B cell (primary cell): Measurements from ENCODE around the gene IER2. TPM values are rescaled to one million over a fixed set of nuclear protein-coding genes. Genes with fewer than 3 reads are reported as not detected.
A peak's percentile ranks its signal among the peaks of the same experiment; 100 is the strongest.
"Not testable (repeated sequence)": the region's sequence is repeated elsewhere in the genome, so short reads cannot be mapped to it uniquely, and the experiment has no call there.

Experiments used
- ATAC-seq: fragments of 200-7000 bp; cut with Tn5 transposase; one replicate; pipeline ENCODE4 v1.10.0; 2021; ENCODE audit warnings: low read depth, mild to moderate bottlenecking, moderate number of reproducible peaks, moderate library complexity
- CTCF ChIA-PET: fragments of 350-600 bp; sonication (Branson Sonifier 250); formaldehyde crosslinking; loops from one replicate; lab custom pipeline; 2021; ENCODE audit warnings: antibody characterized with exemption, inconsistent platforms; lab: Charles Lee
- POLR2A ChIA-PET: fragments of 350-600 bp; sonication (Branson Sonifier 250); formaldehyde crosslinking; loops from one replicate; lab custom pipeline; 2021; ENCODE audit warnings: antibody characterized with exemption; lab: Charles Lee
- DNase-seq: peaks from one replicate; pipeline ENCODE4 v3.0.0; 2013
- H2AFZ ChIP-seq: 2 replicates; pipeline ENCODE4 v1.6.1; 2012; ENCODE audit warnings: mild to moderate bottlenecking, low read depth, low read length; ENCODE audit not compliant: insufficient read depth, poor library complexity, severe bottlenecking
- H3K27ac ChIP-seq, 2 donors: 1 replicate in 1 of 2; 2 replicates in 1 of 2; pipeline ENCODE4 v1.5.1; 2012 to 2013; ENCODE audit warnings: low read length in 2 of 2, mild to moderate bottlenecking in 2 of 2, moderate library complexity in 1 of 2
- H3K27me3 ChIP-seq, 4 experiments: fragments of 200-600 bp in 1 of 4; sonication (generic) in 1 of 4; replicated peaks in 1 of 4; 1 replicate in 2 of 4; 2 replicates in 2 of 4; pipeline versions ENCODE4 v1.6.1 to v1.7.0; 2013 to 2016; ENCODE audit warnings: low read length in 3 of 4, mild to moderate bottlenecking in 2 of 4, mixed read lengths in 1 of 4, moderate library complexity in 1 of 4; ENCODE audit not compliant: insufficient read depth in 4 of 4, control insufficient read depth in 3 of 4; ENCODE audit errors: control extremely low read depth in 1 of 4
- H3K36me3 ChIP-seq, 2 experiments: replicated peaks in 1 of 2; 1 replicate in 1 of 2; 2 replicates in 1 of 2; pipeline versions ENCODE4 v1.6.1 to v1.7.1; 2013; ENCODE audit warnings: low read length in 1 of 2; ENCODE audit not compliant: insufficient read depth in 2 of 2, control insufficient read depth in 1 of 2; ENCODE audit errors: control extremely low read depth in 1 of 2, extremely low read depth in 1 of 2
- H3K4me1 ChIP-seq, 2 donors: fragments of 200-600 bp in 1 of 2; sonication (generic) in 1 of 2; 1 replicate in 1 of 2; 2 replicates in 1 of 2; pipeline versions ENCODE4 v1.5.1 to v1.6.1; 2013 to 2017; ENCODE audit warnings: low read length in 2 of 2; ENCODE audit not compliant: control insufficient read depth in 2 of 2, insufficient read depth in 2 of 2
- H3K4me2 ChIP-seq: replicated peaks from 2 replicates; pipeline ENCODE3; 2012; ENCODE audit warnings: mild to moderate bottlenecking, low read depth, low read length; ENCODE audit not compliant: poor library complexity, severe bottlenecking
- H3K4me3 ChIP-seq, 5 experiments: fragments of 200-600 bp in 1 of 5; sonication (generic) in 1 of 5; 1 replicate in 3 of 5; 2 replicates in 2 of 5; pipeline versions ENCODE4 v1.5.1 to v1.7.0; 2011 to 2016; ENCODE audit warnings: low read length in 4 of 5, mild to moderate bottlenecking in 4 of 5, low read depth in 2 of 5, control low read depth in 1 of 5, moderate library complexity in 1 of 5; ENCODE audit not compliant: insufficient read depth in 1 of 5; ENCODE audit errors: control extremely low read depth in 1 of 5, extremely low read depth in 1 of 5
- H3K79me2 ChIP-seq: fragments of 200-600 bp; sonication (generic); one replicate; pipeline ENCODE4 v1.6.0; 2016; ENCODE audit warnings: low read length; ENCODE audit not compliant: control insufficient read depth, insufficient read depth
- H3K9ac ChIP-seq: fragments of 200-600 bp; sonication (generic); 2 replicates; pipeline ENCODE4 v1.6.1; 2017; ENCODE audit warnings: mild to moderate bottlenecking, low read length, moderate library complexity
- H3K9me3 ChIP-seq, 3 donors: one replicate each; pipeline versions ENCODE4 v1.6.1 to v1.7.1; 2013; ENCODE audit warnings: low read length in 2 of 3; ENCODE audit not compliant: control insufficient read depth in 2 of 3, insufficient read depth in 1 of 3; ENCODE audit errors: control extremely low read depth in 1 of 3
- H4K20me1 ChIP-seq: 2 replicates; pipeline ENCODE4 v1.6.0; 2012; ENCODE audit warnings: mild to moderate bottlenecking, low read length; ENCODE audit not compliant: insufficient read depth, control insufficient read depth, poor library complexity, severe bottlenecking
- H3K27ac Mint-ChIP-seq: one replicate; pipeline ENCODE4 v1.8.0; 2021; ENCODE audit warnings: mixed read lengths
- H3K27me3 Mint-ChIP-seq: one replicate; pipeline ENCODE4 v1.8.0; 2021; ENCODE audit warnings: mixed read lengths
- H3K4me1 Mint-ChIP-seq: one replicate; pipeline ENCODE4 v1.8.0; 2021; ENCODE audit warnings: mixed read lengths
- H3K4me3 Mint-ChIP-seq: one replicate; pipeline ENCODE4 v1.8.0; 2021; ENCODE audit warnings: mixed read lengths
- H3K9me3 Mint-ChIP-seq: one replicate; pipeline ENCODE4 v1.8.0; 2022; ENCODE audit warnings: mixed read lengths; ENCODE audit not compliant: insufficient read depth
- CTCF ChIP-seq: fragments of 200-600 bp; IDR thresholded peaks from one replicate; pipeline ENCODE4 v1.8.0; 2022; ENCODE audit warnings: antibody characterized with exemption, mild to moderate bottlenecking
- EZH2 ChIP-seq: IDR thresholded peaks from 2 replicates; pipeline ENCODE4 v1.6.1; 2012; ENCODE audit warnings: borderline replicate concordance, low read depth, mild to moderate bottlenecking, moderate library complexity, low read length; ENCODE audit not compliant: insufficient read depth, poor library complexity, severe bottlenecking
- WGBS: methylation state at CpG from one replicate; pipeline ENCODE4 v1.1.5; 2013; ENCODE audit warnings: missing lambda C conversion rate; ENCODE audit not compliant: insufficient coverage; 5-methylcytosine and 5-hydroxymethylcytosine counted together
- intact Hi-C: fragments of 100-400 bp; cut with micrococcal nuclease; formaldehyde crosslinking; loops from one replicate; pipeline ENCODE4 v1.10.0; 2022
- polyA plus RNA-seq: library from polyadenylated mRNA; depleted of rRNA; stranded (reverse); fragments of >200 nt; gene quantifications from 2 replicates; pipeline ENCODE4 v1.2.3, GENCODE V29; 2012
- total RNA-seq, 2 donors: library from RNA; stranded (reverse); fragments of 120-200 nt in 1 of 2; gene quantifications; 1 replicate in 1 of 2; 2 replicates in 1 of 2; pipeline versions ENCODE4 v1.2.3 to v1.2.4, GENCODE V29; 2013 to 2022

Gene IER2
- total and polyA plus RNA-seq, 2 donors (not counting 1 experiment from before 2014, with no cell fraction given) = 189 to 2,152 TPM

DNA sequence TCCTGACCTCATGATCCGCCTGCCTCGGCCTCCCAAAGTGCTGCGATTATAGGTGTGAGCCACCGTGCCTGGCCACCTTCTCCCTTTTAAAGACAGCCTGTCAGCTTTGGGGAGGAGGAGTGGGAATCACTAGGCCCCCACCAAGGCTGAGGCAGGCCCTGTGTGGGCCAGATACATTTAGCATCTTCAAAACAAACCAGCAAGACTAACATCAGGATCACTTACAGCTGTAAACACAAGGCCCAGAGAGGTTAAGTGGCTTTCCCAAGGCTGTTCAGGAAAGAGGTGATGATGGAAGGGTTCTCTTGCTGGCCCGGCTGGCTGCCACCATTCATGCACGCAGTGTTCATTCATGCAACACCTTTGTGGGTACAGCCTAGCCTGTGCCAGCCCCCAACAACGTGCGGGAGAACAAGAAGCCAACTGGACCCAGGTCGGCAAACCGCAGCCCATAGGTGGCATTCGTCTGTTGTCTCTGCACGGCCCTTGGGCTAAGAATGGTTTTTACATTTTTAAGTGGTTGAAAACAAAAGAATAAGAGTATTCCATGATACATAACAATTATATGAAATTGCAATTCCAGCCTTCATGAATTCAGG lies 23.0 kb downstream of the IER2 start:
- H4K20me1 ChIP-seq = no peaks in the 10 kb centered on the region
- H3K4me2 ChIP-seq = peak overlapping the region; percentile 56
- H3K27ac ChIP-seq = peak overlapping the region; percentile 59 to 72
- H3K27me3 ChIP-seq = no peaks in the 10 kb centered on the region
- TF ChIP-seq CTCF = no peak
- no peak for TF ChIP-seq EZH2
- H3K9me3 ChIP-seq = no peaks in the 10 kb centered on the region
- peak overlapping the region; percentile 15 for H2AFZ ChIP-seq
- no peaks in the 10 kb centered on the region for H3K27me3 Mint-ChIP-seq
- H3K27ac Mint-ChIP-seq = peak overlapping the region; percentile 93
- no peak for ATAC-seq
- H3K79me2 ChIP-seq = peaks cover 49% of the 10 kb centered on the region
- 56% methylated on average over 6 of the region's 12 CpGs for WGBS
- H3K4me3 ChIP-seq = no peak overlapping the region
- H3K9ac ChIP-seq = peak overlapping the region; percentile 23
- no peaks in the 10 kb centered on the region for H3K36me3 ChIP-seq
- peak overlapping the region; percentile 75 for H3K4me3 Mint-ChIP-seq
- intact Hi-C loops = no loop called here
- no peak for DNase-seq
- H3K4me1 Mint-ChIP-seq = peaks cover 55% of the 10 kb centered on the region
- H3K9me3 Mint-ChIP-seq = no peaks in the 10 kb centered on the region
- ChIA-PET POLR2A (interaction anchor here (0.6 to 1.6 kb wide), 5 partner anchors 17 to 575 kb away, joined by 3 to 8 read pairs (median 4); a partner anchor contains a TSS), CTCF (interaction anchor here (0.8 to 1.5 kb wide), 3 partner anchors 18 to 208 kb away, joined by 3 to 4 read pairs (median 3); no protein-coding TSS in a partner anchor)
- peaks cover 52 to 68% of the 10 kb centered on the region in 2 donors for H3K4me1 ChIP-seq

GRCh38 chr19:13176345-13176744 lies 26.1 kb downstream of the IER2 start:
- no peak for TF ChIP-seq EZH2
- no peak for TF ChIP-seq CTCF
- peaks cover 43% of the 10 kb centered on the region for H3K4me1 Mint-ChIP-seq
- Histone ChIP-seq H3K4me2 (no peak overlapping the region), H2AFZ (no peak overlapping the region), H3K9ac (no peak overlapping the region), H4K20me1 (no peaks in the 10 kb centered on the region), H3K79me2 (peaks cover 42% of the 10 kb centered on the region), H3K4me3 (no peak overlapping the region), H3K4me1 (peaks cover 43 to 61% of the 10 kb centered on the region in 2 donors), H3K27ac (no peak overlapping the region), H3K9me3 (no peaks in the 10 kb centered on the region), H3K36me3 (no peaks in the 10 kb centered on the region), H3K27me3 (no peaks in the 10 kb centered on the region)
- POLR2A ChIA-PET = interaction anchor here (1.3 kb wide), 1 partner anchor 21 kb away, joined by 4 read pairs; no protein-coding TSS in a partner anchor
- no peak for ATAC-seq
- CTCF ChIA-PET = interaction anchor here (0.8 to 1.8 kb wide), 6 partner anchors 13 to 199 kb away, joined by 3 to 6 read pairs (median 3); no protein-coding TSS in a partner anchor
- DNase-seq = no peak
- H3K9me3 Mint-ChIP-seq = no peaks in the 10 kb centered on the region
- WGBS = 88% methylated on average over 6 of the region's 8 CpGs
- H3K4me3 Mint-ChIP-seq = no peak overlapping the region
- intact Hi-C loops = no loop called here
- peak overlapping the region; percentile 32 for H3K27ac Mint-ChIP-seq
- no peaks in the 10 kb centered on the region for H3K27me3 Mint-ChIP-seq

GRCh38 chr19:13177584-13177983 lies 27.4 kb downstream of the IER2 start:
- intact Hi-C loops, H3K9me3 Mint-ChIP-seq, H3K27me3 Mint-ChIP-seq, H3K9ac ChIP-seq, H3K27me3 ChIP-seq, ATAC-seq, H3K4me3 ChIP-seq, DNase-seq, H3K36me3 ChIP-seq, H3K27ac Mint-ChIP-seq, H4K20me1 ChIP-seq, H3K27ac ChIP-seq, H3K4me2 ChIP-seq, H3K4me3 Mint-ChIP-seq, H2AFZ ChIP-seq, H3K9me3 ChIP-seq: not testable (repeated sequence)
- ChIA-PET POLR2A (interaction anchor here (0.6 to 1.1 kb wide), 3 partner anchors 8 to 11 kb away, joined by 5 read pairs; no protein-coding TSS in a partner anchor), CTCF (interaction anchor here (0.6 to 1.2 kb wide), 4 partner anchors 10 to 293 kb away, joined by 3 to 6 read pairs (median 5); no protein-coding TSS in a partner anchor)
- H3K4me1 Mint-ChIP-seq = peaks cover 41% of the 10 kb centered on the region
- Histone ChIP-seq H3K79me2 (peaks cover 38% of the 10 kb centered on the region), H3K4me1 (peaks cover 41 to 61% of the 10 kb centered on the region in 2 donors)
- no CpG with 5 or more reads among the region's 5 CpGs for WGBS
